Measurements from ENCODE around the gene EVC. TPM values are rescaled to one million over a fixed set of nuclear protein-coding genes. Genes with fewer than 3 reads are reported as not detected.

The EVC gene
- total RNA-seq, 1 donor from 2014 or later, result 27.6 TPM

- no peak for TF ChIP-seq CTCF (IDR thresholded peaks at IDR 0.05)
- no peaks in the 10 kb centered on the region for H3K27me3 ChIP-seq
- no peaks in the 10 kb centered on the region for H3K4me1 ChIP-seq
- peaks cover 4% of the 10 kb centered on the region for H3K36me3 ChIP-seq
- intact Hi-C loops (cut with DNase I), result no loop called here
- H3K4me3 ChIP-seq, result no peak overlapping the region
- H3K27ac ChIP-seq, result no peak overlapping the region
- H3K9me3 ChIP-seq, result peaks cover 3% of the 10 kb centered on the region
- DNase-seq (no peak), ATAC-seq (no peak)
These were observed 70.7 kb downstream of the EVC start for GRCh38 chr4:5781691-5782090.

- Histone ChIP-seq H3K9me3 (no peaks in the 10 kb centered on the region), H3K4me3 (no peak overlapping the region), H3K27ac (no peak overlapping the region), H3K4me1 (no peaks in the 10 kb centered on the region), H3K36me3 (peaks cover 9% of the 10 kb centered on the region), H3K27me3 (no peaks in the 10 kb centered on the region)
- intact Hi-C loops (cut with DNase I), result no loop called here
- TF ChIP-seq CTCF (IDR thresholded peaks at IDR 0.05), result no peak
- DNase-seq (peak; percentile 21), ATAC-seq (no peak)
These were observed 72.0 kb downstream of the EVC start for GRCh38 chr4:5782829-5783476.

GRCh38 chr4:5783486-5783885, 72.5 kb downstream of the EVC start:
- ATAC-seq (no peak), DNase-seq (peak; percentile 45)
- Histone ChIP-seq H3K36me3 (peaks cover 9% of the 10 kb centered on the region), H3K4me1 (no peaks in the 10 kb centered on the region), H3K27me3 (no peaks in the 10 kb centered on the region), H3K4me3 (no peak overlapping the region), H3K9me3 (no peaks in the 10 kb centered on the region), H3K27ac (no peak overlapping the region)
- intact Hi-C loops (cut with DNase I), result no loop called here
- TF ChIP-seq CTCF (IDR thresholded peaks at IDR 0.05), result no peak

GRCh38 chr4:5784021-5784420, 73.0 kb downstream of the EVC start:
- peak; percentile 8 for DNase-seq
- Histone ChIP-seq H3K36me3 (peaks cover 9% of the 10 kb centered on the region), H3K27ac (no peak overlapping the region), H3K27me3 (no peaks in the 10 kb centered on the region), H3K4me3 (no peak overlapping the region), H3K4me1 (no peaks in the 10 kb centered on the region), H3K9me3 (no peaks in the 10 kb centered on the region)
- ATAC-seq, result no peak
- intact Hi-C loops (cut with DNase I), result no loop called here
- TF ChIP-seq CTCF (IDR thresholded peaks at IDR 0.05), result no peak

GRCh38 chr4:5784960-5785611, 74.1 kb downstream of the EVC start:
- Histone ChIP-seq H3K4me1 (no peaks in the 10 kb centered on the region), H3K36me3 (peaks cover 9% of the 10 kb centered on the region), H3K27me3 (no peaks in the 10 kb centered on the region), H3K9me3 (no peaks in the 10 kb centered on the region), H3K4me3 (no peak overlapping the region), H3K27ac (no peak overlapping the region)
- ATAC-seq (no peak), DNase-seq (peak; percentile 26)
- intact Hi-C loops (cut with DNase I), result no loop called here
- TF ChIP-seq CTCF (IDR thresholded peaks at IDR 0.05), result no peak

Measured in upper lobe of right lung (tissue), 1 donor.